HEK293 (cell line): Measurements from ENCODE around the gene SPACDR.
A peak's percentile ranks its signal among the peaks of the same experiment; 100 is the strongest.

Source experiments
- GFI1B ChIP-seq: fragments of 450-650 bp; formaldehyde crosslinking; IDR thresholded peaks from 2 replicates; pipeline ENCODE4 v1.5.1; 2016; ENCODE audit warnings: missing biosample characterization, missing genetic modification characterization
- IKZF3 ChIP-seq: fragments of 450-650 bp; IDR thresholded peaks from 2 replicates; pipeline ENCODE4 v1.5.0; 2018; ENCODE audit warnings: missing biosample characterization, mild to moderate bottlenecking, missing genetic modification characterization, moderate library complexity
- KLF7 ChIP-seq: fragments of 450-650 bp; formaldehyde crosslinking; IDR thresholded peaks from 2 replicates; pipeline ENCODE4 v1.5.1; 2016; ENCODE audit warnings: missing biosample characterization, missing genetic modification characterization, borderline replicate concordance
- KLF8 ChIP-seq: fragments of 450-650 bp; formaldehyde crosslinking; IDR thresholded peaks from 2 replicates; pipeline ENCODE4 v1.5.1; 2016; ENCODE audit warnings: missing biosample characterization, missing genetic modification characterization
- MEIS1 ChIP-seq: sonication (generic); formaldehyde crosslinking; IDR thresholded peaks from 2 replicates; pipeline ENCODE4 v1.8.1; 2022; ENCODE audit warnings: missing genetic modification reagents, mild to moderate bottlenecking, borderline replicate concordance
- MYNN ChIP-seq: fragments of 450-650 bp; formaldehyde crosslinking; IDR thresholded peaks from 2 replicates; pipeline ENCODE4 v1.5.1; 2016; ENCODE audit warnings: missing biosample characterization, missing genetic modification characterization, borderline replicate concordance
- MZF1 ChIP-seq: fragments of 450-650 bp; formaldehyde crosslinking; IDR thresholded peaks from 2 replicates; pipeline ENCODE4 v1.5.1; 2017; ENCODE audit warnings: missing biosample characterization, missing genetic modification characterization, borderline replicate concordance
- PRDM1 ChIP-seq: fragments of 450-650 bp; formaldehyde crosslinking; IDR thresholded peaks from 2 replicates; pipeline ENCODE4; 2016; ENCODE audit warnings: missing biosample characterization, missing genetic modification characterization
- ZNF140 ChIP-seq: fragments of 450-650 bp; formaldehyde crosslinking; IDR thresholded peaks from 2 replicates; pipeline ENCODE4 v1.5.1; 2016; ENCODE audit warnings: missing biosample characterization, missing genetic modification characterization
- ZNF155 ChIP-seq: fragments of 450-650 bp; formaldehyde crosslinking; IDR thresholded peaks from 2 replicates; pipeline ENCODE4 v1.5.1; 2016; ENCODE audit warnings: missing biosample characterization, missing genetic modification characterization
- ZNF175 ChIP-seq: fragments of 450-650 bp; formaldehyde crosslinking; IDR thresholded peaks from 2 replicates; pipeline ENCODE4 v1.5.1; 2016; ENCODE audit warnings: missing biosample characterization, missing genetic modification characterization
- ZNF2 ChIP-seq: fragments of 450-650 bp; formaldehyde crosslinking; IDR thresholded peaks from 2 replicates; pipeline ENCODE4 v1.5.1; 2016; ENCODE audit warnings: missing biosample characterization, missing genetic modification characterization
- ZNF24 ChIP-seq: fragments of 450-650 bp; formaldehyde crosslinking; IDR thresholded peaks from 2 replicates; pipeline ENCODE4 v1.5.1; 2016; ENCODE audit warnings: missing biosample characterization, missing genetic modification characterization
- ZNF341 ChIP-seq: fragments of 450-650 bp; formaldehyde crosslinking; IDR thresholded peaks from 2 replicates; pipeline ENCODE4; 2016; ENCODE audit warnings: low read depth, missing biosample characterization, missing genetic modification characterization
- ZNF350 ChIP-seq: fragments of 450-650 bp; formaldehyde crosslinking; IDR thresholded peaks from 2 replicates; pipeline ENCODE4 v1.5.0; 2017; ENCODE audit warnings: missing biosample characterization, mild to moderate bottlenecking, missing genetic modification characterization
- ZNF391 ChIP-seq: fragments of 450-650 bp; formaldehyde crosslinking; IDR thresholded peaks from 2 replicates; pipeline ENCODE4 v1.5.1; 2016; ENCODE audit warnings: low read depth, missing biosample characterization, missing genetic modification characterization, borderline replicate concordance
- ZNF560 ChIP-seq: fragments of 450-650 bp; formaldehyde crosslinking; IDR thresholded peaks from 2 replicates; pipeline ENCODE4 v1.5.1; 2017; ENCODE audit warnings: missing biosample characterization, missing genetic modification characterization, borderline replicate concordance
- ZNF561 ChIP-seq: fragments of 450-650 bp; IDR thresholded peaks from 2 replicates; pipeline ENCODE4 v1.5.1; 2018; ENCODE audit warnings: missing biosample characterization, missing genetic modification characterization, borderline replicate concordance
- ZNF596 ChIP-seq: fragments of 450-650 bp; IDR thresholded peaks from 2 replicates; pipeline ENCODE4 v1.5.0; 2018; ENCODE audit warnings: missing biosample characterization, mild to moderate bottlenecking, missing genetic modification characterization, moderate library complexity
- ZNF670 ChIP-seq: fragments of 450-650 bp; formaldehyde crosslinking; IDR thresholded peaks from 2 replicates; pipeline ENCODE4 v1.5.1; 2016; ENCODE audit warnings: missing biosample characterization, missing genetic modification characterization, low read depth
- ZNF707 ChIP-seq: fragments of 450-650 bp; formaldehyde crosslinking; IDR thresholded peaks from 2 replicates; pipeline ENCODE4 v1.5.1; 2016; ENCODE audit warnings: missing biosample characterization, missing genetic modification characterization
- ZNF768 ChIP-seq: fragments of 450-650 bp; formaldehyde crosslinking; IDR thresholded peaks from 2 replicates; pipeline ENCODE4 v1.5.1; 2018; ENCODE audit warnings: missing biosample characterization, mild to moderate bottlenecking, missing genetic modification characterization
- ZNF776 ChIP-seq: fragments of 450-650 bp; formaldehyde crosslinking; IDR thresholded peaks from 2 replicates; pipeline ENCODE4 v1.5.0; 2017; ENCODE audit warnings: missing biosample characterization, missing genetic modification characterization, borderline replicate concordance
- TF ChIP-seq, protein P1 (sequence below): fragments of 450-650 bp; formaldehyde crosslinking; IDR thresholded peaks from 2 replicates; pipeline ENCODE4 v1.5.1; 2016; ENCODE audit warnings: missing biosample characterization, missing genetic modification characterization, low read depth
- TF ChIP-seq, protein P2 (sequence below): fragments of 450-650 bp; formaldehyde crosslinking; IDR thresholded peaks from 2 replicates; pipeline ENCODE4 v1.5.0; 2017; ENCODE audit warnings: missing biosample characterization, missing genetic modification characterization, borderline replicate concordance
- TF ChIP-seq, protein P3 (sequence below): fragments of 450-650 bp; formaldehyde crosslinking; IDR thresholded peaks from 2 replicates; pipeline ENCODE4 v1.5.1; 2016; ENCODE audit warnings: missing biosample characterization, missing genetic modification characterization
- TF ChIP-seq, protein P4 (sequence below): fragments of 450-650 bp; formaldehyde crosslinking; IDR thresholded peaks from 2 replicates; pipeline ENCODE4 v1.5.1; 2016; ENCODE audit warnings: missing biosample characterization, missing genetic modification characterization
- TF ChIP-seq, protein P5 (sequence below): fragments of 450-650 bp; formaldehyde crosslinking; IDR thresholded peaks from 2 replicates; pipeline ENCODE4 v1.5.1; 2016; ENCODE audit warnings: missing biosample characterization, missing genetic modification characterization
- TF ChIP-seq, protein P6 (sequence below): fragments of 450-650 bp; formaldehyde crosslinking; IDR thresholded peaks from 2 replicates; pipeline ENCODE4 v1.5.1; 2016; ENCODE audit warnings: missing biosample characterization, missing genetic modification characterization

Gene SPACDR

DNA sequence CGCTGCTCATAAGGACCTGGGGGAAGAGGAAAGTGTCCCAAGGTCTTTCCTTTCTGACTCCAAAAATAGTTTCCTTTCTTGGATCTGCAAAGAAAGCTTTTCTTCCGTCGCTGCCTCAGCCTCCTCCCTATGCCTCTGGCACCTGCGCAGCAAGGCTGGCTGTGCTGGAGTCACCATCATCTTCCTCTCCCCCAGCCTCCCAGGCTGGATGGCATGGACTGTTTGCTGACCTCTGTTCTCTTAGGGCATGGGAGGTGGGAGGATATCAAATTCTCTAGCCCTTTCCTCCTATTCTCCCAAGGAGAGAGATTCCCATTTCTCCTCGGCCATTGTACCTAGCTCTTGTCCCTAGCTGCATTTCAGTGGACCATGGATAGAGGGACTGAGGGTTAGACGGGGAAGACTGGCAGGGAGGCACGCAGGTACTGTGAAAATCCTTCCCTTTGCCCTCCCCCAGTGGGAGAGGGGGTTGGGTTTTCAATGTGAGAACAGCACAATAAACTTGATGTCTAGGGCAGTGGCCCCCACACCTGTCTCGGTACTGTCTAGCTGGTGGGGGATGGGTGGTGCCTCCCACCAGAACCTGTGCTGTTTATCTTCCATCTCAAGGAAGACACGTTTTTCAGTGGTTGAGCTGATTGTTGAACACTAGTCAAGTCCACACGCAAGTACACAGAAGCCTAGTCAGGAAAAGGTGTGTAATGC, 30.3 kb downstream of the SPACDR start (continued):
- TF ChIP-seq ZNF561 (tag by site-specific recombination) (0 out of 2 replicates have a peak, but pooled peaks have one; percentile 34), ZNF140 (no peak), ZNF2 (tag by site-specific recombination) (no peak), ZNF391 (tag by site-specific recombination) (no peak), PRDM1 (tag by site-specific recombination) (peak; percentile 89; the same call in 1 of the 2 replicates), ZNF155 (tag by site-specific recombination) (no peak), ZNF776 (tag by site-specific recombination) (no peak), KLF7 (no peak), ZNF670 (tag by site-specific recombination) (no peak), KLF8 (no peak; the same call in 1 of the 2 replicates), ZNF175 (tag by site-specific recombination) (no peak), MEIS1 (CRISPR knock-in tag) (no peak), ZNF768 (tag by site-specific recombination) (no peak), MZF1 (tag by site-specific recombination) (no peak), ZNF350 (tag by site-specific recombination) (no peak), IKZF3 (tag by site-specific recombination) (peak; percentile 27; the same call in 1 of the 2 replicates), ZNF596 (tag by site-specific recombination) (no peak), ZNF707 (tag by site-specific recombination) (no peak), ZNF24 (tag by site-specific recombination) (no peak), ZNF560 (no peak), ZNF341 (tag by site-specific recombination) (peak; percentile 27; the same call in 1 of the 2 replicates), GFI1B (tag by site-specific recombination) (no peak), MYNN (tag by site-specific recombination) (no peak)
- TF ChIP-seq, protein P1, sequence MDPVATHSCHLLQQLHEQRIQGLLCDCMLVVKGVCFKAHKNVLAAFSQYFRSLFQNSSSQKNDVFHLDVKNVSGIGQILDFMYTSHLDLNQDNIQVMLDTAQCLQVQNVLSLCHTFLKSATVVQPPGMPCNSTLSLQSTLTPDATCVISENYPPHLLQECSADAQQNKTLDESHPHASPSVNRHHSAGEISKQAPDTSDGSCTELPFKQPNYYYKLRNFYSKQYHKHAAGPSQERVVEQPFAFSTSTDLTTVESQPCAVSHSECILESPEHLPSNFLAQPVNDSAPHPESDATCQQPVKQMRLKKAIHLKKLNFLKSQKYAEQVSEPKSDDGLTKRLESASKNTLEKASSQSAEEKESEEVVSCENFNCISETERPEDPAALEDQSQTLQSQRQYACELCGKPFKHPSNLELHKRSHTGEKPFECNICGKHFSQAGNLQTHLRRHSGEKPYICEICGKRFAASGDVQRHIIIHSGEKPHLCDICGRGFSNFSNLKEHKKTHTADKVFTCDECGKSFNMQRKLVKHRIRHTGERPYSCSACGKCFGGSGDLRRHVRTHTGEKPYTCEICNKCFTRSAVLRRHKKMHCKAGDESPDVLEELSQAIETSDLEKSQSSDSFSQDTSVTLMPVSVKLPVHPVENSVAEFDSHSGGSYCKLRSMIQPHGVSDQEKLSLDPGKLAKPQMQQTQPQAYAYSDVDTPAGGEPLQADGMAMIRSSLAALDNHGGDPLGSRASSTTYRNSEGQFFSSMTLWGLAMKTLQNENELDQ (tag by site-specific recombination), result no peak
- TF ChIP-seq, protein P2, sequence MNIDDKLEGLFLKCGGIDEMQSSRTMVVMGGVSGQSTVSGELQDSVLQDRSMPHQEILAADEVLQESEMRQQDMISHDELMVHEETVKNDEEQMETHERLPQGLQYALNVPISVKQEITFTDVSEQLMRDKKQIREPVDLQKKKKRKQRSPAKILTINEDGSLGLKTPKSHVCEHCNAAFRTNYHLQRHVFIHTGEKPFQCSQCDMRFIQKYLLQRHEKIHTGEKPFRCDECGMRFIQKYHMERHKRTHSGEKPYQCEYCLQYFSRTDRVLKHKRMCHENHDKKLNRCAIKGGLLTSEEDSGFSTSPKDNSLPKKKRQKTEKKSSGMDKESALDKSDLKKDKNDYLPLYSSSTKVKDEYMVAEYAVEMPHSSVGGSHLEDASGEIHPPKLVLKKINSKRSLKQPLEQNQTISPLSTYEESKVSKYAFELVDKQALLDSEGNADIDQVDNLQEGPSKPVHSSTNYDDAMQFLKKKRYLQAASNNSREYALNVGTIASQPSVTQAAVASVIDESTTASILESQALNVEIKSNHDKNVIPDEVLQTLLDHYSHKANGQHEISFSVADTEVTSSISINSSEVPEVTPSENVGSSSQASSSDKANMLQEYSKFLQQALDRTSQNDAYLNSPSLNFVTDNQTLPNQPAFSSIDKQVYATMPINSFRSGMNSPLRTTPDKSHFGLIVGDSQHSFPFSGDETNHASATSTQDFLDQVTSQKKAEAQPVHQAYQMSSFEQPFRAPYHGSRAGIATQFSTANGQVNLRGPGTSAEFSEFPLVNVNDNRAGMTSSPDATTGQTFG (tag by site-specific recombination), result no peak
- TF ChIP-seq, protein P3, sequence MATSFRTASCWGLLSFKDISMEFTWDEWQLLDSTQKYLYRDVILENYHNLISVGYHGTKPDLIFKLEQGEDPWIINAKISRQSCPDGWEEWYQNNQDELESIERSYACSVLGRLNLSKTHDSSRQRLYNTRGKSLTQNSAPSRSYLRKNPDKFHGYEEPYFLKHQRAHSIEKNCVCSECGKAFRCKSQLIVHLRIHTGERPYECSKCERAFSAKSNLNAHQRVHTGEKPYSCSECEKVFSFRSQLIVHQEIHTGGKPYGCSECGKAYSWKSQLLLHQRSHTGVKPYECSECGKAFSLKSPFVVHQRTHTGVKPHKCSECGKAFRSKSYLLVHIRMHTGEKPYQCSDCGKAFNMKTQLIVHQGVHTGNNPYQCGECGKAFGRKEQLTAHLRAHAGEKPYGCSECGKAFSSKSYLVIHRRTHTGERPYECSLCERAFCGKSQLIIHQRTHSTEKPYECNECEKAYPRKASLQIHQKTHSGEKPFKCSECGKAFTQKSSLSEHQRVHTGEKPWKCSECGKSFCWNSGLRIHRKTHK, result no peak
- TF ChIP-seq, protein P4, sequence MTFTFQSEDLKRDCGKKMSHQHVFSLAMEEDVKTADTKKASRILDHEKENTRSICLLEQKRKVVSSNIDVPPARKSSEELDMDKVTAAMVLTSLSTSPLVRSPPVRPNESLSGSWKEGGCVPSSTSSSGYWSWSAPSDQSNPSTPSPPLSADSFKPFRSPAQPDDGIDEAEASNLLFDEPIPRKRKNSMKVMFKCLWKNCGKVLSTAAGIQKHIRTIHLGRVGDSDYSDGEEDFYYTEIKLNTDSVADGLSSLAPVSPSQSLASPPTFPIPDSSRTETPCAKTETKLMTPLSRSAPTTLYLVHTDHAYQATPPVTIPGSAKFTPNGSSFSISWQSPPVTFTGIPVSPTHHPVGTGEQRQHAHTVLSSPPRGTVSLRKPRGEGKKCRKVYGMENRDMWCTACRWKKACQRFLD (tag by site-specific recombination), result no peak
- TF ChIP-seq, protein P5, sequence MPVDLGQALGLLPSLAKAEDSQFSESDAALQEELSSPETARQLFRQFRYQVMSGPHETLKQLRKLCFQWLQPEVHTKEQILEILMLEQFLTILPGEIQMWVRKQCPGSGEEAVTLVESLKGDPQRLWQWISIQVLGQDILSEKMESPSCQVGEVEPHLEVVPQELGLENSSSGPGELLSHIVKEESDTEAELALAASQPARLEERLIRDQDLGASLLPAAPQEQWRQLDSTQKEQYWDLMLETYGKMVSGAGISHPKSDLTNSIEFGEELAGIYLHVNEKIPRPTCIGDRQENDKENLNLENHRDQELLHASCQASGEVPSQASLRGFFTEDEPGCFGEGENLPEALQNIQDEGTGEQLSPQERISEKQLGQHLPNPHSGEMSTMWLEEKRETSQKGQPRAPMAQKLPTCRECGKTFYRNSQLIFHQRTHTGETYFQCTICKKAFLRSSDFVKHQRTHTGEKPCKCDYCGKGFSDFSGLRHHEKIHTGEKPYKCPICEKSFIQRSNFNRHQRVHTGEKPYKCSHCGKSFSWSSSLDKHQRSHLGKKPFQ, result no peak
- TF ChIP-seq, protein P6, sequence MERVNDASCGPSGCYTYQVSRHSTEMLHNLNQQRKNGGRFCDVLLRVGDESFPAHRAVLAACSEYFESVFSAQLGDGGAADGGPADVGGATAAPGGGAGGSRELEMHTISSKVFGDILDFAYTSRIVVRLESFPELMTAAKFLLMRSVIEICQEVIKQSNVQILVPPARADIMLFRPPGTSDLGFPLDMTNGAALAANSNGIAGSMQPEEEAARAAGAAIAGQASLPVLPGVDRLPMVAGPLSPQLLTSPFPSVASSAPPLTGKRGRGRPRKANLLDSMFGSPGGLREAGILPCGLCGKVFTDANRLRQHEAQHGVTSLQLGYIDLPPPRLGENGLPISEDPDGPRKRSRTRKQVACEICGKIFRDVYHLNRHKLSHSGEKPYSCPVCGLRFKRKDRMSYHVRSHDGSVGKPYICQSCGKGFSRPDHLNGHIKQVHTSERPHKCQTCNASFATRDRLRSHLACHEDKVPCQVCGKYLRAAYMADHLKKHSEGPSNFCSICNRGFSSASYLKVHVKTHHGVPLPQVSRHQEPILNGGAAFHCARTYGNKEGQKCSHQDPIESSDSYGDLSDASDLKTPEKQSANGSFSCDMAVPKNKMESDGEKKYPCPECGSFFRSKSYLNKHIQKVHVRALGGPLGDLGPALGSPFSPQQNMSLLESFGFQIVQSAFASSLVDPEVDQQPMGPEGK (tag by site-specific recombination), result 0 out of 2 replicates have a peak, but pooled peaks have one; percentile 37
